SK-N-SH (cell line): ENCODE measurements around the gene TPSB2. TPM values are rescaled to one million over a fixed set of nuclear protein-coding genes. Genes with fewer than 3 reads are reported as not detected.

Experiments used
- CTCF ChIA-PET: fragments of 300-600, 350-600 bp; formaldehyde crosslinking; extraction: SDS; loops from one replicate; lab custom pipeline; 2021; lab: Yijun Ruan, JAX
- POLR2A ChIA-PET: fragments of 350-600 bp; sonication (Branson Sonifier 250); formaldehyde crosslinking; extraction: SDS; loops from one replicate; lab custom pipeline; 2020; ENCODE audit warnings: antibody characterized with exemption, inconsistent platforms; lab: Yijun Ruan, JAX
- DNase-seq: peaks from one replicate; pipeline ENCODE4 v3.0.0; 2012
- H2AFZ ChIP-seq: fragments of 200-600 bp; sonication (generic); 2 replicates; pipeline ENCODE4 v1.8.1; 2016; ENCODE audit warnings: antibody characterized with exemption, mild to moderate bottlenecking, low read depth
- H3F3A ChIP-seq: fragments of 200-600 bp; sonication (generic); replicated peaks from 2 replicates; pipeline ENCODE3; 2016; ENCODE audit warnings: antibody characterized with exemption, mild to moderate bottlenecking; ENCODE audit not compliant: insufficient read depth
- H3K27ac ChIP-seq, 2 experiments: fragments of 200-500 bp in 1 of 2; fragments of 200-600 bp in 1 of 2; sonication (Bioruptor generic) in 1 of 2; sonication (generic), shearing (Covaris generic) in 1 of 2; 2 replicates each; pipeline versions ENCODE4 v1.5.1 to v1.6.1; 2014 to 2016; ENCODE audit warnings: low read depth in 2 of 2, inconsistent platforms in 1 of 2, low read length in 1 of 2, mild to moderate bottlenecking in 1 of 2, mixed read lengths in 1 of 2
- H3K27me3 ChIP-seq: fragments of 200-600 bp; sonication (generic), shearing (Covaris generic); 2 replicates; pipeline ENCODE4 v1.6.1; 2016; ENCODE audit warnings: mixed run types; ENCODE audit not compliant: insufficient read depth
- H3K36me3 ChIP-seq, 2 experiments: fragments of 200-500 bp in 1 of 2; fragments of 200-600 bp in 1 of 2; sonication (Bioruptor generic) in 1 of 2; sonication (generic) in 1 of 2; replicated peaks in 1 of 2; 2 replicates each; pipeline versions ENCODE3 to v1.5.1; 2014 to 2016; ENCODE audit warnings: low read length in 1 of 2, mild to moderate bottlenecking in 1 of 2; ENCODE audit not compliant: insufficient read depth in 2 of 2, control insufficient read depth in 1 of 2
- H3K4me1 ChIP-seq, 2 experiments: fragments of 200-500 bp in 1 of 2; fragments of 200-600 bp in 1 of 2; sonication (Bioruptor generic) in 1 of 2; sonication (generic), shearing (Covaris generic) in 1 of 2; 2 replicates each; pipeline versions ENCODE4 v1.5.1 to v1.6.1; 2014 to 2016; ENCODE audit warnings: low read depth in 1 of 2, low read length in 1 of 2, mixed run types in 1 of 2; ENCODE audit not compliant: insufficient read depth in 2 of 2, control insufficient read depth in 1 of 2
- H3K4me2 ChIP-seq: fragments of 200-600 bp; sonication (generic), shearing (Covaris generic); 2 replicates; pipeline ENCODE4 v1.6.1; 2017; ENCODE audit warnings: mixed run types
- H3K4me3 ChIP-seq, 2 experiments: fragments of 200-500 bp in 1 of 2; fragments of 200-600 bp in 1 of 2; sonication (Bioruptor generic) in 1 of 2; sonication (generic), shearing (Covaris generic) in 1 of 2; 2 replicates each; pipeline versions ENCODE4 v1.5.1 to v1.8.1; 2014 to 2016; ENCODE audit warnings: low read depth in 2 of 2, inconsistent platforms in 1 of 2, low read length in 1 of 2, mild to moderate bottlenecking in 1 of 2, mixed read lengths in 1 of 2, moderate library complexity in 1 of 2
- H3K79me2 ChIP-seq: fragments of 200-600 bp; sonication (generic); 2 replicates; pipeline ENCODE4 v1.8.1; 2017; ENCODE audit warnings: mild to moderate bottlenecking; ENCODE audit not compliant: insufficient read depth
- H3K9ac ChIP-seq: fragments of 200-600 bp; sonication (generic); 2 replicates; pipeline ENCODE4 v1.6.1; 2017; ENCODE audit warnings: mixed run types
- H3K9me2 ChIP-seq: fragments of 200-600 bp; sonication (generic); 2 replicates; pipeline ENCODE4 v1.6.1; 2017; ENCODE audit warnings: mixed run types
- H3K9me3 ChIP-seq: fragments of 200-600 bp; sonication (generic); 2 replicates; pipeline ENCODE4 v1.6.1; 2017; ENCODE audit warnings: mixed run types, mild to moderate bottlenecking, moderate library complexity
- H4K20me1 ChIP-seq: fragments of 200-600 bp; sonication (generic); 2 replicates; pipeline ENCODE4 v1.6.1; 2017; ENCODE audit warnings: mild to moderate bottlenecking, mixed run types; ENCODE audit not compliant: insufficient read depth
- ELF1 ChIP-seq: IDR thresholded peaks from 2 replicates; pipeline ENCODE4 v1.4.0; 2012
- EP300 ChIP-seq, 2 experiments: IDR thresholded peaks; 2 replicates each; pipeline versions ENCODE4 v1.4.0 to v1.6.1; 2012; ENCODE audit warnings: borderline replicate concordance in 1 of 2, low read depth in 1 of 2, low read length in 1 of 2
- EZH2phosphoT487 ChIP-seq: fragments of 200-600 bp; sonication (generic); IDR thresholded peaks from 2 replicates; pipeline ENCODE4 v1.6.1; 2017; ENCODE audit warnings: low read depth, mixed run types, mild to moderate bottlenecking, antibody characterized with exemption, moderate library complexity, borderline replicate concordance
- FOXJ3 ChIP-seq: sonication (generic); formaldehyde crosslinking; IDR thresholded peaks from 2 replicates; pipeline ENCODE4 v1.5.1; 2020; ENCODE audit warnings: mild to moderate bottlenecking, missing genetic modification reagents
- GATA2 ChIP-seq: sonication (generic); formaldehyde crosslinking; IDR thresholded peaks from 2 replicates; pipeline ENCODE4 v1.5.0; 2020; ENCODE audit warnings: mild to moderate bottlenecking, missing genetic modification reagents
- JUND ChIP-seq: IDR thresholded peaks from 2 replicates; pipeline ENCODE4 v1.4.0; 2012
- MXI1 ChIP-seq: IDR thresholded peaks from 2 replicates; pipeline ENCODE4 v1.6.1; 2012; ENCODE audit warnings: mild to moderate bottlenecking, low read depth, low read length, improper control_type of control experiment
- NRF1 ChIP-seq: IDR thresholded peaks from 2 replicates; pipeline ENCODE4 v1.6.1; 2012; ENCODE audit warnings: low read depth, mild to moderate bottlenecking, low read length
- POLR2AphosphoS5 ChIP-seq: IDR thresholded peaks from 2 replicates; pipeline ENCODE4 v1.6.1; 2012; ENCODE audit warnings: low read depth, low read length
- RAD21 ChIP-seq: IDR thresholded peaks from 2 replicates; pipeline ENCODE4 v1.6.1; 2012; ENCODE audit warnings: mild to moderate bottlenecking, low read length
- RCOR1 ChIP-seq: fragments of 150-350 bp; IDR thresholded peaks from 2 replicates; pipeline ENCODE4 v1.6.1; 2017; ENCODE audit warnings: antibody characterized with exemption, low read length
- RFX5 ChIP-seq: IDR thresholded peaks from 2 replicates; pipeline ENCODE4 v1.6.1; 2012; ENCODE audit warnings: mild to moderate bottlenecking, improper control_type of control experiment, low read length
- RXRA ChIP-seq: IDR thresholded peaks from 2 replicates; pipeline ENCODE4 v1.4.0; 2012; ENCODE audit warnings: low read depth, mild to moderate bottlenecking, borderline replicate concordance
- SIN3A ChIP-seq: IDR thresholded peaks from 2 replicates; pipeline ENCODE4 v1.6.1; 2012; ENCODE audit warnings: low read depth, mild to moderate bottlenecking, low read length, moderate library complexity, borderline replicate concordance
- TAF1 ChIP-seq: IDR thresholded peaks from 2 replicates; pipeline ENCODE4 v1.6.1; 2012; ENCODE audit warnings: low read depth, mild to moderate bottlenecking, low read length, moderate library complexity, borderline replicate concordance
- TEAD4 ChIP-seq: IDR thresholded peaks from 2 replicates; pipeline ENCODE4 v1.4.0; 2012; ENCODE audit warnings: mild to moderate bottlenecking, borderline replicate concordance; ENCODE audit not compliant: insufficient read depth
- YY1 ChIP-seq: IDR thresholded peaks from 2 replicates; pipeline ENCODE4 v1.4.0; 2012; ENCODE audit warnings: low read depth, mild to moderate bottlenecking
- WGBS: methylation state at CpG from one replicate; pipeline ENCODE4 v1.1.6; 2017; ENCODE audit warnings: low lambda C conversion rate; 5-methylcytosine and 5-hydroxymethylcytosine counted together
- polyA plus RNA-seq, 3 experiments: library from polyadenylated mRNA; depleted of rRNA; stranded (reverse); fragments of >200 nt; gene quantifications; 2 replicates each; pipeline ENCODE4 v1.2.3, GENCODE V29; 2012
- TF ChIP-seq, protein P1 (sequence below): IDR thresholded peaks from 2 replicates; pipeline ENCODE4 v1.4.0; 2012; ENCODE audit warnings: low read depth, borderline replicate concordance
- TF ChIP-seq, protein P2 (sequence below): fragments of 150-350 bp; IDR thresholded peaks from 2 replicates; pipeline ENCODE4 v1.6.1; 2016; ENCODE audit warnings: mild to moderate bottlenecking, low read depth, low read length
- TF ChIP-seq, protein P3 (sequence below): fragments of 150-350 bp; IDR thresholded peaks from 2 replicates; pipeline ENCODE4 v1.6.1; 2017; ENCODE audit warnings: antibody characterized with exemption, low read length, low read depth, borderline replicate concordance
- TF ChIP-seq, protein P4 (sequence below): IDR thresholded peaks from 2 replicates; pipeline ENCODE4 v1.6.1; 2012; ENCODE audit warnings: mild to moderate bottlenecking, low read depth, low read length, moderate library complexity

Gene TPSB2
- polyA plus RNA-seq, 1 of the 3 experiments (the other 2 are of a cell fraction) = not detected

DNA sequence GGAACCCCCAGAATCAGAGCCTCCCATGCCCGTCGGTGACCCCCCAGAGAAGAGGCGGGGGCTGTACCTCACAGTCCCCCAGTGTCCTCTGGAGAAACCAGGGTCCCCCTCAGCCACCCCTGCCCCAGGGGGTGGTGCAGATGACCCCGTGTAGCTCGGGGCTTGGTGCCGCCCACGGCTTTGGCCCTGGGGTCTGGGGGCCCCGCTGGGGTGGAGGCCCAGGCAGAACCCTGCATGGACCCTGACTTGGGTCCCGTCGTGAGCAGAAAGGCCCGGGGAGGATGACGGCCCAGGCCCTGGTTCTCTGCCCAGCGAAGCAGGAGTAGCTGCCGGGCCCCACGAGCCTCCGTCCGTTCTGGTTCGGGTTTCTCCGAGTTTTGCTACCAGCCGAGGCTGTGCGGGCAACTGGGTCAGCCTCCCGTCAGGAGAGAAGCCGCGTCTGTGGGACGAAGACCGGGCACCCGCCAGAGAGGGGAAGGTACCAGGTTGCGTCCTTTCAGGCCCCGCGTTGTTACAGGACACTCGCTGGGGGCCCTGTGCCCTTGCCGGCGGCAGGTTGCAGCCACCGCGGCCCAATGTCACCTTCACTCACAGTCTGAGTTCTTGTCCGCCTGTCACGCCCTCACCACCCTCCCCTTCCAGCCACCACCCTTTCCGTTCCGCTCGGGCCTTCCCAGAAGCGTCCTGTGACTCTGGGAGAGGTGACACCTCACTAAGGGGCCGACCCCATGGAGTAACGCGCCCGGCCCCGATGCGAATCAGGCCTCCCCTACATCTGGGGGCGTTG lies 8.9 kb downstream of the TPSB2 start:
- H3K36me3 ChIP-seq = no peaks in the 10 kb centered on the region
- H2AFZ ChIP-seq = no peak overlapping the region
- H3K9me3 ChIP-seq = no peaks in the 10 kb centered on the region
- WGBS = 45% methylated on average over 35 of the region's 48 CpGs
- CTCF ChIA-PET = interaction anchor here (0.6 kb wide), 1 partner anchor 58 kb away, joined by 3 read pairs; no protein-coding TSS in a partner anchor
- H3K4me1 ChIP-seq = no peaks in the 10 kb centered on the region
- H3K9me2 ChIP-seq = no peaks in the 10 kb centered on the region
- no peaks in the 10 kb centered on the region for H3K79me2 ChIP-seq
- 0 out of 2 replicates have a peak, but pooled peaks cover 8% of the 10 kb centered on the region for H4K20me1 ChIP-seq
- H3K9ac ChIP-seq = no peak overlapping the region
- POLR2A ChIA-PET = no interaction called here
- no peaks in the 10 kb centered on the region for H3F3A ChIP-seq
- TF ChIP-seq RXRA (no peak), ELF1 (no peak), NRF1 (no peak), YY1 (no peak), EP300 (IDR thresholded peaks at IDR 0.05; ENCODE audit: borderline replicate concordance in 1 of 2, low read depth in 1 of 2, low read length in 1 of 2) (no peak), GATA2 (CRISPR knock-in tag) (no peak), MXI1 (no peak), SIN3A (no peak)
- TF ChIP-seq, protein P1, sequence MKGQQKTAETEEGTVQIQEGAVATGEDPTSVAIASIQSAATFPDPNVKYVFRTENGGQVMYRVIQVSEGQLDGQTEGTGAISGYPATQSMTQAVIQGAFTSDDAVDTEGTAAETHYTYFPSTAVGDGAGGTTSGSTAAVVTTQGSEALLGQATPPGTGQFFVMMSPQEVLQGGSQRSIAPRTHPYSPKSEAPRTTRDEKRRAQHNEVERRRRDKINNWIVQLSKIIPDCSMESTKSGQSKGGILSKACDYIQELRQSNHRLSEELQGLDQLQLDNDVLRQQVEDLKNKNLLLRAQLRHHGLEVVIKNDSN = no peak
- TF ChIP-seq, protein P2, sequence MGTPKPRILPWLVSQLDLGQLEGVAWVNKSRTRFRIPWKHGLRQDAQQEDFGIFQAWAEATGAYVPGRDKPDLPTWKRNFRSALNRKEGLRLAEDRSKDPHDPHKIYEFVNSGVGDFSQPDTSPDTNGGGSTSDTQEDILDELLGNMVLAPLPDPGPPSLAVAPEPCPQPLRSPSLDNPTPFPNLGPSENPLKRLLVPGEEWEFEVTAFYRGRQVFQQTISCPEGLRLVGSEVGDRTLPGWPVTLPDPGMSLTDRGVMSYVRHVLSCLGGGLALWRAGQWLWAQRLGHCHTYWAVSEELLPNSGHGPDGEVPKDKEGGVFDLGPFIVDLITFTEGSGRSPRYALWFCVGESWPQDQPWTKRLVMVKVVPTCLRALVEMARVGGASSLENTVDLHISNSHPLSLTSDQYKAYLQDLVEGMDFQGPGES = no peak
- TF ChIP-seq, all 33 proteins: peak for 0
- Histone ChIP-seq H3K27ac (no peak overlapping the region), H3K27me3 (peaks cover 83% of the 10 kb centered on the region), H3K4me3 (no peak overlapping the region), H3K4me2 (no peak overlapping the region)
- no peak for DNase-seq

DNA sequence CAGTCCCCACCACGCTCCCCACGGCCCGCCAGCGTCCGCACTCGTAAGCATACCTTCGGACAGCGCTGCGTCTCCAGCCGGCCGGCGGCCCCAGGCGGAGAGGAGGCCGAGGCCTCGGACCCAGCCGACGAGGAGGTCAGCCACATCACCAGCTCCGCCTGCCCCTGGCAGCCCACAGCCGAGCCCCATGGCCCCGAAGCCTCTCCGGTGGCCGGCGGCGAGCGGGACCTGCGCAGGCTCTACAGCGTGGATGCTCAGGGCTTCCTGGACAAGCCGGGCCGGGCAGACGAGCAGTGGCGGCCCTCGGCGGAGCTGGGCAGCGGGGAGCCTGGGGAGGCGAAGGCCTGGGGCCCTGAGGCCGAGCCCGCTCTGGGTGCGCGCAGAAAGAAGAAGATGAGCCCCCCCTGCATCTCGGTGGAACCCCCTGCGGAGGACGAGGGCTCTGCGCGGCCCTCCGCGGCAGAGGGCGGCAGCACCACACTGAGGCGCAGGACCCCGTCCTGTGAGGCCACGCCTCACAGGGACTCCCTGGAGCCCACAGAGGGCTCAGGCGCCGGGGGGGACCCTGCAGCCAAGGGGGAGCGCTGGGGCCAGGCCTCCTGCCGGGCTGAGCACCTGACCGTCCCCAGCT lies 9.8 kb downstream of the TPSB2 start:
- no peak for DNase-seq
- WGBS = 48% methylated on average over 8 of the region's 55 CpGs
- no peak overlapping the region for H3K4me3 ChIP-seq
- H2AFZ ChIP-seq = no peak overlapping the region
- H3K4me2 ChIP-seq = no peak overlapping the region
- H3K27me3 ChIP-seq = peaks cover 92% of the 10 kb centered on the region
- ChIA-PET CTCF (no interaction called here), POLR2A (no interaction called here)
- H4K20me1 ChIP-seq = 0 out of 2 replicates have a peak, but pooled peaks cover 8% of the 10 kb centered on the region
- no peak overlapping the region for H3K9ac ChIP-seq
- no peaks in the 10 kb centered on the region for H3F3A ChIP-seq
- H3K9me3 ChIP-seq = no peaks in the 10 kb centered on the region
- H3K9me2 ChIP-seq = no peaks in the 10 kb centered on the region
- H3K27ac ChIP-seq = no peak overlapping the region
- no peaks in the 10 kb centered on the region for H3K79me2 ChIP-seq
- no peaks in the 10 kb centered on the region for H3K36me3 ChIP-seq
- H3K4me1 ChIP-seq = no peaks in the 10 kb centered on the region
- TF ChIP-seq POLR2AphosphoS5 = no peak
- TF ChIP-seq RAD21 = no peak
- TF ChIP-seq, protein P3, sequence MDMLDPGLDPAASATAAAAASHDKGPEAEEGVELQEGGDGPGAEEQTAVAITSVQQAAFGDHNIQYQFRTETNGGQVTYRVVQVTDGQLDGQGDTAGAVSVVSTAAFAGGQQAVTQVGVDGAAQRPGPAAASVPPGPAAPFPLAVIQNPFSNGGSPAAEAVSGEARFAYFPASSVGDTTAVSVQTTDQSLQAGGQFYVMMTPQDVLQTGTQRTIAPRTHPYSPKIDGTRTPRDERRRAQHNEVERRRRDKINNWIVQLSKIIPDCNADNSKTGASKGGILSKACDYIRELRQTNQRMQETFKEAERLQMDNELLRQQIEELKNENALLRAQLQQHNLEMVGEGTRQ = no peak
- no peak for TF ChIP-seq RCOR1
- TF ChIP-seq GATA2 (CRISPR knock-in tag) = no peak
- TF ChIP-seq SIN3A = no peak
- TF ChIP-seq TAF1 = no peak
- TF ChIP-seq RFX5 = no peak
- TF ChIP-seq TEAD4 = no peak
- TF ChIP-seq FOXJ3 (CRISPR knock-in tag) = no peak
- no peak for TF ChIP-seq EZH2phosphoT487
- no peak for TF ChIP-seq JUND
- TF ChIP-seq, protein P4, sequence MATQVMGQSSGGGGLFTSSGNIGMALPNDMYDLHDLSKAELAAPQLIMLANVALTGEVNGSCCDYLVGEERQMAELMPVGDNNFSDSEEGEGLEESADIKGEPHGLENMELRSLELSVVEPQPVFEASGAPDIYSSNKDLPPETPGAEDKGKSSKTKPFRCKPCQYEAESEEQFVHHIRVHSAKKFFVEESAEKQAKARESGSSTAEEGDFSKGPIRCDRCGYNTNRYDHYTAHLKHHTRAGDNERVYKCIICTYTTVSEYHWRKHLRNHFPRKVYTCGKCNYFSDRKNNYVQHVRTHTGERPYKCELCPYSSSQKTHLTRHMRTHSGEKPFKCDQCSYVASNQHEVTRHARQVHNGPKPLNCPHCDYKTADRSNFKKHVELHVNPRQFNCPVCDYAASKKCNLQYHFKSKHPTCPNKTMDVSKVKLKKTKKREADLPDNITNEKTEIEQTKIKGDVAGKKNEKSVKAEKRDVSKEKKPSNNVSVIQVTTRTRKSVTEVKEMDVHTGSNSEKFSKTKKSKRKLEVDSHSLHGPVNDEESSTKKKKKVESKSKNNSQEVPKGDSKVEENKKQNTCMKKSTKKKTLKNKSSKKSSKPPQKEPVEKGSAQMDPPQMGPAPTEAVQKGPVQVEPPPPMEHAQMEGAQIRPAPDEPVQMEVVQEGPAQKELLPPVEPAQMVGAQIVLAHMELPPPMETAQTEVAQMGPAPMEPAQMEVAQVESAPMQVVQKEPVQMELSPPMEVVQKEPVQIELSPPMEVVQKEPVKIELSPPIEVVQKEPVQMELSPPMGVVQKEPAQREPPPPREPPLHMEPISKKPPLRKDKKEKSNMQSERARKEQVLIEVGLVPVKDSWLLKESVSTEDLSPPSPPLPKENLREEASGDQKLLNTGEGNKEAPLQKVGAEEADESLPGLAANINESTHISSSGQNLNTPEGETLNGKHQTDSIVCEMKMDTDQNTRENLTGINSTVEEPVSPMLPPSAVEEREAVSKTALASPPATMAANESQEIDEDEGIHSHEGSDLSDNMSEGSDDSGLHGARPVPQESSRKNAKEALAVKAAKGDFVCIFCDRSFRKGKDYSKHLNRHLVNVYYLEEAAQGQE = no peak
